ENCODE results near the gene MAVS.

DNA sequence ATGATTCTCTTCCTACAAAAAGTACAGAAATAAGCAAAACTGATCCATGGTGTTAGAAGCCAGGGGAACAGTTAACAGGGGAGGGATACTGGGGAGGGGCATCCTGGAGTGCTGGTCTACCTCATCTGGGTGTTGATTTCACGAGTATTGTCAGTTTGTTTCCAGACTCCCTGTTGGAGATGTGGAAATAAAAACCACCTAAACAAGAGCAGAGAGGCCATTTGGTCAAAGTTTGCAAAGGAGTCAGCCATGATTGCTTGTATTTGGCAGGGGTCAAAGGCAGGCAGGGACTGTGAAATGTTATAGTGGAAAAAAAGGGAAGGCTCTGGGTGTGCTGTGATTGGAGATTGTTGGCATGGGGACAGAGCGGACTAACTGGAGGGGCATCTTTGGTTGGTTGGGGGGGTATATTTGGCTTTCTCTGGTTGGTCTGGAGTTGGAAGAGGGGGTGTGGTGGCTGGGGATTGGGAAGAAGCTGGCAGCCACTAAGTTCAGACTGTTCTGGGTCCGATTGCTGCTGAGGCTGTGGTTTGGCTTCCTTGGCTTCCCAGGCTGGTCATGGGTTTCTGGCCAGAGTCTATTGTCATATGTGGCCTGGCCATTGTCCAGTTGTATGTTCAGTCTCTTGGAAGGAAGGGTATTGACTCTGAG lies 27.7 kb downstream of the MAVS start:
- TF ChIP-seq, protein P1, sequence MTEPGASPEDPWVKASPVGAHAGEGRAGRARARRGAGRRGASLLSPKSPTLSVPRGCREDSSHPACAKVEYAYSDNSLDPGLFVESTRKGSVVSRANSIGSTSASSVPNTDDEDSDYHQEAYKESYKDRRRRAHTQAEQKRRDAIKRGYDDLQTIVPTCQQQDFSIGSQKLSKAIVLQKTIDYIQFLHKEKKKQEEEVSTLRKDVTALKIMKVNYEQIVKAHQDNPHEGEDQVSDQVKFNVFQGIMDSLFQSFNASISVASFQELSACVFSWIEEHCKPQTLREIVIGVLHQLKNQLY (CRISPR knock-in tag; IDR thresholded peaks at IDR 0.05), result no peak
- TF ChIP-seq, protein P2, sequence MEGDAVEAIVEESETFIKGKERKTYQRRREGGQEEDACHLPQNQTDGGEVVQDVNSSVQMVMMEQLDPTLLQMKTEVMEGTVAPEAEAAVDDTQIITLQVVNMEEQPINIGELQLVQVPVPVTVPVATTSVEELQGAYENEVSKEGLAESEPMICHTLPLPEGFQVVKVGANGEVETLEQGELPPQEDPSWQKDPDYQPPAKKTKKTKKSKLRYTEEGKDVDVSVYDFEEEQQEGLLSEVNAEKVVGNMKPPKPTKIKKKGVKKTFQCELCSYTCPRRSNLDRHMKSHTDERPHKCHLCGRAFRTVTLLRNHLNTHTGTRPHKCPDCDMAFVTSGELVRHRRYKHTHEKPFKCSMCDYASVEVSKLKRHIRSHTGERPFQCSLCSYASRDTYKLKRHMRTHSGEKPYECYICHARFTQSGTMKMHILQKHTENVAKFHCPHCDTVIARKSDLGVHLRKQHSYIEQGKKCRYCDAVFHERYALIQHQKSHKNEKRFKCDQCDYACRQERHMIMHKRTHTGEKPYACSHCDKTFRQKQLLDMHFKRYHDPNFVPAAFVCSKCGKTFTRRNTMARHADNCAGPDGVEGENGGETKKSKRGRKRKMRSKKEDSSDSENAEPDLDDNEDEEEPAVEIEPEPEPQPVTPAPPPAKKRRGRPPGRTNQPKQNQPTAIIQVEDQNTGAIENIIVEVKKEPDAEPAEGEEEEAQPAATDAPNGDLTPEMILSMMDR (IDR thresholded peaks at IDR 0.05), result no peak
- TF ChIP-seq, protein P3, sequence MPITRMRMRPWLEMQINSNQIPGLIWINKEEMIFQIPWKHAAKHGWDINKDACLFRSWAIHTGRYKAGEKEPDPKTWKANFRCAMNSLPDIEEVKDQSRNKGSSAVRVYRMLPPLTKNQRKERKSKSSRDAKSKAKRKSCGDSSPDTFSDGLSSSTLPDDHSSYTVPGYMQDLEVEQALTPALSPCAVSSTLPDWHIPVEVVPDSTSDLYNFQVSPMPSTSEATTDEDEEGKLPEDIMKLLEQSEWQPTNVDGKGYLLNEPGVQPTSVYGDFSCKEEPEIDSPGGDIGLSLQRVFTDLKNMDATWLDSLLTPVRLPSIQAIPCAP (CRISPR knock-in tag; IDR thresholded peaks at IDR 0.05), result no peak
- TF ChIP-seq NR2C2 (CRISPR knock-in tag; IDR thresholded peaks at IDR 0.05), result no peak
- TF ChIP-seq, protein P4, sequence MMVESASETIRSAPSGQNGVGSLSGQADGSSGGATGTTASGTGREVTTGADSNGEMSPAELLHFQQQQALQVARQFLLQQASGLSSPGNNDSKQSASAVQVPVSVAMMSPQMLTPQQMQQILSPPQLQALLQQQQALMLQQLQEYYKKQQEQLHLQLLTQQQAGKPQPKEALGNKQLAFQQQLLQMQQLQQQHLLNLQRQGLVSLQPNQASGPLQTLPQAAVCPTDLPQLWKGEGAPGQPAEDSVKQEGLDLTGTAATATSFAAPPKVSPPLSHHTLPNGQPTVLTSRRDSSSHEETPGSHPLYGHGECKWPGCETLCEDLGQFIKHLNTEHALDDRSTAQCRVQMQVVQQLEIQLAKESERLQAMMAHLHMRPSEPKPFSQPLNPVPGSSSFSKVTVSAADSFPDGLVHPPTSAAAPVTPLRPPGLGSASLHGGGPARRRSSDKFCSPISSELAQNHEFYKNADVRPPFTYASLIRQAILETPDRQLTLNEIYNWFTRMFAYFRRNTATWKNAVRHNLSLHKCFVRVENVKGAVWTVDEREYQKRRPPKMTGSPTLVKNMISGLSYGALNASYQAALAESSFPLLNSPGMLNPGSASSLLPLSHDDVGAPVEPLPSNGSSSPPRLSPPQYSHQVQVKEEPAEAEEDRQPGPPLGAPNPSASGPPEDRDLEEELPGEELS (CRISPR knock-in tag; IDR thresholded peaks at IDR 0.05), result no peak
- TF ChIP-seq NFATC4 (CRISPR knock-in tag; IDR thresholded peaks at IDR 0.05), result no peak
- TF ChIP-seq, protein P5, sequence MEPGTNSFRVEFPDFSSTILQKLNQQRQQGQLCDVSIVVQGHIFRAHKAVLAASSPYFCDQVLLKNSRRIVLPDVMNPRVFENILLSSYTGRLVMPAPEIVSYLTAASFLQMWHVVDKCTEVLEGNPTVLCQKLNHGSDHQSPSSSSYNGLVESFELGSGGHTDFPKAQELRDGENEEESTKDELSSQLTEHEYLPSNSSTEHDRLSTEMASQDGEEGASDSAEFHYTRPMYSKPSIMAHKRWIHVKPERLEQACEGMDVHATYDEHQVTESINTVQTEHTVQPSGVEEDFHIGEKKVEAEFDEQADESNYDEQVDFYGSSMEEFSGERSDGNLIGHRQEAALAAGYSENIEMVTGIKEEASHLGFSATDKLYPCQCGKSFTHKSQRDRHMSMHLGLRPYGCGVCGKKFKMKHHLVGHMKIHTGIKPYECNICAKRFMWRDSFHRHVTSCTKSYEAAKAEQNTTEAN (CRISPR knock-in tag; IDR thresholded peaks at IDR 0.05), result no peak
- no peak for TF ChIP-seq JUN (CRISPR knock-in tag; IDR thresholded peaks at IDR 0.05)
- TF ChIP-seq, protein P6, sequence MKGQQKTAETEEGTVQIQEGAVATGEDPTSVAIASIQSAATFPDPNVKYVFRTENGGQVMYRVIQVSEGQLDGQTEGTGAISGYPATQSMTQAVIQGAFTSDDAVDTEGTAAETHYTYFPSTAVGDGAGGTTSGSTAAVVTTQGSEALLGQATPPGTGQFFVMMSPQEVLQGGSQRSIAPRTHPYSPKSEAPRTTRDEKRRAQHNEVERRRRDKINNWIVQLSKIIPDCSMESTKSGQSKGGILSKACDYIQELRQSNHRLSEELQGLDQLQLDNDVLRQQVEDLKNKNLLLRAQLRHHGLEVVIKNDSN (CRISPR knock-in tag; IDR thresholded peaks at IDR 0.05), result no peak
- TF ChIP-seq GABPB1 (CRISPR knock-in tag; IDR thresholded peaks at IDR 0.05), result no peak
- TF ChIP-seq, protein P7, sequence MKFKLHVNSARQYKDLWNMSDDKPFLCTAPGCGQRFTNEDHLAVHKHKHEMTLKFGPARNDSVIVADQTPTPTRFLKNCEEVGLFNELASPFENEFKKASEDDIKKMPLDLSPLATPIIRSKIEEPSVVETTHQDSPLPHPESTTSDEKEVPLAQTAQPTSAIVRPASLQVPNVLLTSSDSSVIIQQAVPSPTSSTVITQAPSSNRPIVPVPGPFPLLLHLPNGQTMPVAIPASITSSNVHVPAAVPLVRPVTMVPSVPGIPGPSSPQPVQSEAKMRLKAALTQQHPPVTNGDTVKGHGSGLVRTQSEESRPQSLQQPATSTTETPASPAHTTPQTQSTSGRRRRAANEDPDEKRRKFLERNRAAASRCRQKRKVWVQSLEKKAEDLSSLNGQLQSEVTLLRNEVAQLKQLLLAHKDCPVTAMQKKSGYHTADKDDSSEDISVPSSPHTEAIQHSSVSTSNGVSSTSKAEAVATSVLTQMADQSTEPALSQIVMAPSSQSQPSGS (CRISPR knock-in tag; IDR thresholded peaks at IDR 0.05; ENCODE audit: borderline replicate concordance, low read depth), result no peak
